GM06990 (cell line): Measurements from ENCODE around the gene UPB1.

Experiments used
- DNase-seq: peaks from one replicate; pipeline ENCODE4 v3.0.0-alpha.2; 2011; ENCODE audit not compliant: insufficient read length; ENCODE audit errors: extremely low read depth
- H3K27me3 ChIP-seq: replicated peaks from 2 replicates; pipeline ENCODE4 v1.6.0; 2011; ENCODE audit warnings: low read length; ENCODE audit not compliant: control insufficient read depth, insufficient read depth
- H3K36me3 ChIP-seq: 2 replicates; pipeline ENCODE4 v1.5.1; 2011; ENCODE audit warnings: low read length; ENCODE audit not compliant: control insufficient read depth, insufficient read depth
- H3K4me3 ChIP-seq: replicated peaks from 2 replicates; pipeline ENCODE4 v1.5.1; 2011; ENCODE audit warnings: low read depth, mild to moderate bottlenecking, control low read depth, low read length
- CTCF ChIP-seq: IDR thresholded peaks from 2 replicates; pipeline ENCODE4 v1.5.1; 2011; ENCODE audit warnings: low read length, control low read depth, mild to moderate bottlenecking, inconsistent platforms; ENCODE audit not compliant: insufficient read depth, poor library complexity, severe bottlenecking

Gene UPB1

GRCh38 chr22:24504540-24504939 lies 9.4 kb downstream of the UPB1 start:
- H3K27me3 ChIP-seq = no peaks in the 10 kb centered on the region
- no peaks in the 10 kb centered on the region for H3K36me3 ChIP-seq
- no peak overlapping the region for H3K4me3 ChIP-seq
- no peak for TF ChIP-seq CTCF
- DNase-seq = no peak

- Histone ChIP-seq H3K27me3 (no peaks in the 10 kb centered on the region), H3K36me3 (no peaks in the 10 kb centered on the region), H3K4me3 (no peak overlapping the region)
- no peak for TF ChIP-seq CTCF
- DNase-seq = no peak
Measured at GRCh38 chr22:24504956-24505736, 10.0 kb downstream of the UPB1 start.

- TF ChIP-seq CTCF = no peak
- no peak for DNase-seq
- H3K4me3 ChIP-seq = no peak overlapping the region
Measured at GRCh38 chr22:24506802-24507438, 11.8 kb downstream of the UPB1 start.

GRCh38 chr22:24507716-24508115 lies 12.6 kb downstream of the UPB1 start:
- no peak for TF ChIP-seq CTCF
- no peak for DNase-seq
- no peaks in the 10 kb centered on the region for H3K36me3 ChIP-seq
- H3K27me3 ChIP-seq = no peaks in the 10 kb centered on the region
- H3K4me3 ChIP-seq = no peak overlapping the region

More at GRCh38 chr22:24506802-24507438, 11.8 kb downstream of the UPB1 start:
- Histone ChIP-seq H3K36me3 (no peaks in the 10 kb centered on the region), H3K27me3 (no peaks in the 10 kb centered on the region)

- Histone ChIP-seq H3K36me3 (no peaks in the 10 kb centered on the region), H3K4me3 (no peak overlapping the region), H3K27me3 (no peaks in the 10 kb centered on the region)
- TF ChIP-seq CTCF = no peak
- DNase-seq = no peak
Measured at GRCh38 chr22:24510637-24511625, 15.8 kb downstream of the UPB1 start.
